ENCODE data around the gene SENP6.

The SENP6 gene

DNA sequence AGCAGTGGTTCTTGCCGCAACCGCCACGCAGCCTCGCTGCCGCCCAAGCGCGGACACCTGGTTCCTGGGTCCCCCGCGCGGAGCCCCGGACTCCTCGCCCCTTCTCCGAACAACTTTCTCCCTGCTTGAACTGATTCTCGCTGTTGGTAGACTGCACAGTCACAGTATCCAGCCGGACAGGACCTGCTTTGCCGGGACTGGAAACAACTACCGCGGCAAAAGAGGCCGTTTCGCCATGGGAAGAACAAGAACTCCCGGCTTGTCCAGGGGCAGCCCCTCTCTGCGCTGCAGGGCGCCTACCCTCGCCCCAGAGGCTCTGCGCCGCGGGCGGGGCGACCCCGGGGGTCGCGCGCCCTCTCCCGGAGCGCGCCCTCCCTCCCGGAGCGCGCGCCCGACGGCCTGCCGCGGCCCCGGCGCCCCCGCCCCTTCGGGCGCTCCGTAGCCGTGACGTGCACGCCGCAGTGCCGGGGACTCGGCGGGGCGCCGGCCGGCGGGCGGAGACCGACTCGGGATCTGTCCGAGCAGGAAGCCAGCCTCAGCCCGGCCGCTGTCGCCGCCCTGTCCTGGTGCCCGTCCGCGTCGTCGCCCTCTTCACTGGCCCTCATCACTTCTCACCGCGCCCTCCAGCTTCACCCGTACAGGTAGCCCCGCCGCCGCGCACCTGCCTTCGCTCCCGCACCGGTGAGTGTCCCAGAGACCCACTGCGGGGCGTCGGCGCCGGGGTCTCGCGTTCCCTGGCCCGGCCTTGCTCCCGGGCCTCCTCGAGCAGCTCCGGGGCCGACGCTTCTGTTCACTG lies 147.3 kb downstream of the SENP6 start, which contains the start of gene MYO6:
MYO6 (plus strand) TSS at position 497 of the 796 bp plus-strand sequence. CDS start 68,309 bp downstream, outside the sequence.
- peak; percentile 9 for DNase-seq

DNA sequence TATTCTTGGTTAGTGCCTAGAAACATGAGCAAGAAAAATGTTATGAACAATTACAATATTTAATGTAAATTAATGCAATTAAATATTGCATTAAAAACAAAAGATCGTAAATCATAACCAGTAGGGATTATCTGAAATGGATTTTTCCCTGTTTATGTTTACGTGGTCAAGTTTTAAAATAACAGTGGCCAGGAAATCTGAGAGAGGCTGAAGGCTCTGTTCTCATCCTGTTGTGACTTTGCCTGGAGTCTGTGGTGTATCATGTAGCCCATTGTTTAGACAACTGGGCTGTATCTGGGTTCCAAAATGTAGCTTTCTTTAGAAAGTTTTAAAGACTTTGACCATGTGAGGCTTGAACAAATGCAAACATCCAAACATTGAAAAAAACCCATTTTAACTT lies 149.8 kb downstream of the SENP6 start:
- no peak for DNase-seq

DNA sequence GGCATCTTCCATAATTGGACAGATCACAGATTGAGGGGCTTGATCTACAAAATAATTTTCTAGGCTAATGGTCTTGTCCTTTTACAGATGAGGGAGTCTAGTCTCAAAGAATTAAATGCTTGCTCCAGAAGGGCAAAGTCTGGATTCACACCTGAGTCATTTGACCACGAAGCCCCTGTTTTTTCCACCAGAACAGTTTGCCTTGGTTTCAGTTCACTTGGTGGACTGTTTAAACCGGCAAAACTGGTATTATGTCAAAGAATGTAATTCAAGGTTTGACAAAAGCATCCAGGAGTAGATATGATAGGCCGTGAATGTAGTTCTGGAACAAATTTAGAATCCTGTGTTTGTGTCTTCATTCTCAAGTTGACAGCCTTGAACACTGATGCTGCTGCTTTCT lies 150.7 kb downstream of the SENP6 start:
- no peak for DNase-seq

DNA sequence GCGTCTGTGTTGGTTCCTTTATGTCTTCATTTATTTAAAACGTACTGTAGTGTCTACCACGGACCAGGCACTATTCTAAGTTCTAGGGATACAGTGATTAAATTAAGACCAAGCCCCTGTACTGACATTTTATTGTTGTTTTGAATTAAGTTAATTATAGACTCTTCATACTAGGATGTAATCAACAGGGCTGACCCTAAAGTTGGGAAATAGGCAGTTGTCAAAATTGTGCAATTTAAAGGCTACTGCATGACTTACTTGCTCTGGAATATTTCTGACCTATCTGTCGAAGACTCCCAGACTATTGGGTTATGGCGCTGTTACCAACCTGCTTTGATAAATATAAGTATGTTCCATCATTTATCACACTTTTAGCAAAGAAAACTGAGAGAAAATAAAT lies 154.0 kb downstream of the SENP6 start:
- no peak for DNase-seq

DNA sequence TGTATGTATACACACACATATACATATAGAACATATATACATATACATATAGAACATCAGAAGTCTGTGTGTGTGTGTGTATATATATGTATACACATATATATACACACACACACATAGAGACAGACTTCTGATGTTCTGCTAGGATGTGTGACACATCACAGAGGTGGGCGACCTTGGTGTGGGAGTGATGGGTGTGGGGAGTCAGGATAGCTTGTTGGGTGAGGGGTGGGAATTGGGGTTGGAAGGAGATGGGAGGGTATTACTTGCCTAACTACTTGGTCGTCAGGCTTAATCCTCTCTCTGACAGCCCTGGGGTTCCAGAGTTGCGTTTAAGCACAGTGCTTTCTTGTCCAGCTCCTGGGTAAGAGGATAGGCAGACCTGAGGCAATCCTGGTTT lies 155.6 kb downstream of the SENP6 start:
- no peak for DNase-seq

DNA sequence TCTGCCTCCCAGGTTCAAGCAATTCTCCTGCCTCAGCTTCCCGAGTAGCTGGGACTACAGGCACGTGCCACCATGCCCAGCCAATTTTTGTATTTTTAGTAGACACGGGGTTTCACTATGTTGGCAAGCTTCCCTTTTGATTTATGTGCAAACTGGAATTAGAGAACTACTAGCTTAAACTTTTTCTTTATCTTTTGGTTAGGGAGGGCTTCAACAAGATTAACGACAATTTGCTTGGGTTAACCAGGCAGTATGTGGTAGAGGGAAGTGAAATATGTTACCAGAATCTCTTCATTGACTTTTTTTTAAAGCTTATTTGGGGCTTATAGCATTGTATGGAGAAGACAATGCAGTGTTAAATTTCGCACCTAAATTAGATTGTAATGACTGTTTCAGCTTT lies 156.4 kb downstream of the SENP6 start:
- DNase-seq, result no peak

DNA sequence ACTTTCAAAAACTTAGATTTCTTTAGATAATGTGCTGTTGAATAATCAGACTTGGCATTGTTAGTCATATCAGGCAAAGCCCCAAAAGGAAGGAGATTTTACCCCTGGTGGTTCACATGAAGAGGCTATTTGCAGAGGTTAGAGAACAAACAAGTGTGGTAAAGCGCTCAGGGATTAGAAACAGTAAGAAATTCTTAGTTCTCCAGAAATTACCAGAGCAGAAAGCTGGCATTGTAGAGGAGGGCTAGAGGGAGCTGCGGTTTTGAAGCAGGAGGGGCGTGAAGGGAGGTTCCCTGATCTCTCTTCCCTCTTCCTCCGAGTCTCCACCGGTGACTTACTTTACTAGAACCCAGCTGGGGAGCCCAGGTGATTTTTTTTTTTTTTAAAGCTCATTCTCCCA lies 157.5 kb downstream of the SENP6 start:
- no peak for DNase-seq

DNA sequence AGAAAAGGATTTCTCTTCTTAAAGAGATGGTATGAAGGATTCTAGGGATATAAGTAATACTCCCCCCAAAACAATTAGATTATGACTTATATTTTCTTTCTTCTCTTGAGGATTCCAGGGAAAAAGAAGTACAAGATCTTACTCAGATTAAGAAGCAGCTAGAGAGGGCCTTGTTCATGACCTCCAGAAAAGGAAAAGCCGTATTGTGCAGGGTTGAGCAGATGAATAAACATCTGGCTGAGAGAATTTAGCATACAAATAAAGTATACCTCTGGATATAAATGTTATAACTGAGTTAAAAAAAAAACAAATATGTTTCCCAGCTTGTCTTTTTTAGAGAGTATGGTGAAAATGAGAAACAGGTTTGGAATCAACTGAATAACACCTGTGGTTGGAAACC lies 158.6 kb downstream of the SENP6 start:
- DNase-seq, result no peak

DNA sequence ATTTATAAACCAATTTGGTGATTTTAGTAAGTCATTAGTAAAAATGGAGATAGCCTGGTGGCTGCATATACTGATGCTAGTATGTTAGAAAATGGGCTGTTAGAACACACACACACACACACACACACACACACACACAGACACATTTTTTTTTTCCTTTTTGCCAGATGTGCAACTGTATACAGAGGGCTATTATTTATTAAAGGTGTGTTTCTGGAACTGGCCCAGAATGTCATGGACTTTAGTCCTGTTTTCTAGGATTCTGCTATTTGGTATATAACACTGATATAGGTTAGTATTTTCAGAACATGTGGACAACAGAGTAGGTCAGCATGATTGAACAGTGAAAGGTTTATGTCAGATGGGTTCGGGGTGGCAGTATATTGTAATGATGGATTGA lies 159.8 kb downstream of the SENP6 start:
- no peak for DNase-seq

DNA sequence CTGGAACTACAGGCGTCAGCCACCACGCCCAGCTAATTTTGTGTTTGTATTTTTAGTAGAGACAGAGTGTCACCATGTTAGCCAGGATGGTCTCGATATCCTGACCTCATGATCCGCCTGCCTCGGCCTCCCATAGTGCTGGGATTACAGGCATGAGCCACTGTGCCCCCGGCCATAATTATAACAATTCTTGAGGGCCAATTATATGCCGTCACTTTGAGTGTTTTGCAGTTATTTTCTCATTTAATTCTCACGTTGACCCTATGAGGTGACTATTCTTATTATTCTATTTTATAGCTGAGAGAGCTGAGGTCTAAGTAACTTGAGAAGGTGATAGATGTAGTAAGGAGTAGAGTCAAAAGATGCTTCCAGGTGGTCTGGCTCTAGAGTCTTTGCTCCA lies 160.4 kb downstream of the SENP6 start:
- no peak for DNase-seq

DNA sequence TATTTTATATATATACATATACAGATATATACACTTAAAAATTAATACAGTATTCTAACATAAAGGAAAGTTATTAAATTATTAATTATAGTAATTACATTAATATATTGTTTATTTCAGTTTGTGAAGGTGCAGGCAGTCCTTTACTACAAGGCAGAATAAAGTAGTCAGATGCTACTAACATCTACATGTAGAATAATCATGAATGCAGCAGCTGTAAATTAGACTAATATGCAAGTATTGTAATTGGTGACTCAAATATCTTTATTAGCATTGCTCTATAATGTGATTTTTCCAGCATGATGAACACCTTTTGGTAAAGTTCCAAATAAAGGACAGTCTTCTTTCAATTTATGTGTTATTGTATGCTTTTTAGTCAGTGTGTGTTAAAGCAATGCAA lies 164.7 kb downstream of the SENP6 start:
- DNase-seq, result no peak

Measured in activated T-cell treated with anti-CD3 and anti-CD28 coated beads for 4 hours (primary cell).